A549 (cell line): ENCODE data around the gene PROC.

ENCODE experiments used
- EP300 ChIP-seq, 2 experiments: fragments of >200 bp; sonication (Bioruptor Twin); formaldehyde crosslinking; IDR thresholded peaks; 2 replicates in 1 of 2; 3 replicates in 1 of 2; pipeline ENCODE4 v1.6.1; 2016 to 2017
- MAX ChIP-seq: IDR thresholded peaks from 2 replicates; pipeline ENCODE4 v1.6.1; 2012
- POLR2A ChIP-seq: IDR thresholded peaks from 2 replicates; pipeline ENCODE4 v1.6.1; 2012; ENCODE audit warnings: mild to moderate bottlenecking, low read length
- TF ChIP-seq, protein P1 (sequence below): fragments of >200 bp; sonication (Bioruptor Twin); formaldehyde crosslinking; IDR thresholded peaks from 3 replicates; pipeline ENCODE4 v1.5.1; 2016
- TF ChIP-seq, protein P2 (sequence below): IDR thresholded peaks from 2 replicates; pipeline ENCODE4 v1.6.1; 2012
- TF ChIP-seq, protein P3 (sequence below): fragments of 450-650 bp; IDR thresholded peaks from 2 replicates; pipeline ENCODE4 v1.6.1; 2014; ENCODE audit warnings: antibody characterized with exemption

GRCh38 chr2:127373362-127374083 lies 44.7 kb upstream of the PROC start:
- TF ChIP-seq MAX (no peak), EP300 (IDR thresholded peaks at IDR 0.05) (no peak), POLR2A (no peak)
- TF ChIP-seq, protein P1, sequence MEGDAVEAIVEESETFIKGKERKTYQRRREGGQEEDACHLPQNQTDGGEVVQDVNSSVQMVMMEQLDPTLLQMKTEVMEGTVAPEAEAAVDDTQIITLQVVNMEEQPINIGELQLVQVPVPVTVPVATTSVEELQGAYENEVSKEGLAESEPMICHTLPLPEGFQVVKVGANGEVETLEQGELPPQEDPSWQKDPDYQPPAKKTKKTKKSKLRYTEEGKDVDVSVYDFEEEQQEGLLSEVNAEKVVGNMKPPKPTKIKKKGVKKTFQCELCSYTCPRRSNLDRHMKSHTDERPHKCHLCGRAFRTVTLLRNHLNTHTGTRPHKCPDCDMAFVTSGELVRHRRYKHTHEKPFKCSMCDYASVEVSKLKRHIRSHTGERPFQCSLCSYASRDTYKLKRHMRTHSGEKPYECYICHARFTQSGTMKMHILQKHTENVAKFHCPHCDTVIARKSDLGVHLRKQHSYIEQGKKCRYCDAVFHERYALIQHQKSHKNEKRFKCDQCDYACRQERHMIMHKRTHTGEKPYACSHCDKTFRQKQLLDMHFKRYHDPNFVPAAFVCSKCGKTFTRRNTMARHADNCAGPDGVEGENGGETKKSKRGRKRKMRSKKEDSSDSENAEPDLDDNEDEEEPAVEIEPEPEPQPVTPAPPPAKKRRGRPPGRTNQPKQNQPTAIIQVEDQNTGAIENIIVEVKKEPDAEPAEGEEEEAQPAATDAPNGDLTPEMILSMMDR, result no peak
- TF ChIP-seq, protein P2, sequence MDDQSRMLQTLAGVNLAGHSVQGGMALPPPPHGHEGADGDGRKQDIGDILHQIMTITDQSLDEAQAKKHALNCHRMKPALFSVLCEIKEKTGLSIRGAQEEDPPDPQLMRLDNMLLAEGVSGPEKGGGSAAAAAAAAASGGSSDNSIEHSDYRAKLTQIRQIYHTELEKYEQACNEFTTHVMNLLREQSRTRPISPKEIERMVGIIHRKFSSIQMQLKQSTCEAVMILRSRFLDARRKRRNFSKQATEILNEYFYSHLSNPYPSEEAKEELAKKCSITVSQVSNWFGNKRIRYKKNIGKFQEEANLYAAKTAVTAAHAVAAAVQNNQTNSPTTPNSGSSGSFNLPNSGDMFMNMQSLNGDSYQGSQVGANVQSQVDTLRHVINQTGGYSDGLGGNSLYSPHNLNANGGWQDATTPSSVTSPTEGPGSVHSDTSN, result no peak
- TF ChIP-seq, protein P3, sequence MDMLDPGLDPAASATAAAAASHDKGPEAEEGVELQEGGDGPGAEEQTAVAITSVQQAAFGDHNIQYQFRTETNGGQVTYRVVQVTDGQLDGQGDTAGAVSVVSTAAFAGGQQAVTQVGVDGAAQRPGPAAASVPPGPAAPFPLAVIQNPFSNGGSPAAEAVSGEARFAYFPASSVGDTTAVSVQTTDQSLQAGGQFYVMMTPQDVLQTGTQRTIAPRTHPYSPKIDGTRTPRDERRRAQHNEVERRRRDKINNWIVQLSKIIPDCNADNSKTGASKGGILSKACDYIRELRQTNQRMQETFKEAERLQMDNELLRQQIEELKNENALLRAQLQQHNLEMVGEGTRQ, result no peak
